ENCODE data around the gene SRP14. TPM values are rescaled to one million over a fixed set of nuclear protein-coding genes. Genes with fewer than 3 reads are reported as not detected.

Gene SRP14, protein sequence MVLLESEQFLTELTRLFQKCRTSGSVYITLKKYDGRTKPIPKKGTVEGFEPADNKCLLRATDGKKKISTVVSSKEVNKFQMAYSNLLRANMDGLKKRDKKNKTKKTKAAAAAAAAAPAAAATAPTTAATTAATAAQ
- total RNA-seq (2021) (272 and 274 TPM in 2 replicates), Bru-seq, nascent RNA (percentile 98 among the genes with signal in this experiment), BruChase-seq, experiment 1, labeled RNA remaining after a 2-hour chase (percentile 98 among the genes with signal in this experiment), BruChase-seq, experiment 2, labeled RNA remaining after a 6-hour chase (percentile 99 among the genes with signal in this experiment)
- long read RNA-seq, transcript SRP14-201 (5 exons, 1,077 nt): major isoform, 889 of 937 reads
- long read RNA-seq, transcript SRP14-204 (4 exons, 780 nt): minor isoform, 9 of 937 reads
- long read RNA-seq, partial matches to known transcripts: 1 of 937 reads
- long read RNA-seq, other reads (novel, unspliced or antisense): 37 of 937 reads

DNA sequence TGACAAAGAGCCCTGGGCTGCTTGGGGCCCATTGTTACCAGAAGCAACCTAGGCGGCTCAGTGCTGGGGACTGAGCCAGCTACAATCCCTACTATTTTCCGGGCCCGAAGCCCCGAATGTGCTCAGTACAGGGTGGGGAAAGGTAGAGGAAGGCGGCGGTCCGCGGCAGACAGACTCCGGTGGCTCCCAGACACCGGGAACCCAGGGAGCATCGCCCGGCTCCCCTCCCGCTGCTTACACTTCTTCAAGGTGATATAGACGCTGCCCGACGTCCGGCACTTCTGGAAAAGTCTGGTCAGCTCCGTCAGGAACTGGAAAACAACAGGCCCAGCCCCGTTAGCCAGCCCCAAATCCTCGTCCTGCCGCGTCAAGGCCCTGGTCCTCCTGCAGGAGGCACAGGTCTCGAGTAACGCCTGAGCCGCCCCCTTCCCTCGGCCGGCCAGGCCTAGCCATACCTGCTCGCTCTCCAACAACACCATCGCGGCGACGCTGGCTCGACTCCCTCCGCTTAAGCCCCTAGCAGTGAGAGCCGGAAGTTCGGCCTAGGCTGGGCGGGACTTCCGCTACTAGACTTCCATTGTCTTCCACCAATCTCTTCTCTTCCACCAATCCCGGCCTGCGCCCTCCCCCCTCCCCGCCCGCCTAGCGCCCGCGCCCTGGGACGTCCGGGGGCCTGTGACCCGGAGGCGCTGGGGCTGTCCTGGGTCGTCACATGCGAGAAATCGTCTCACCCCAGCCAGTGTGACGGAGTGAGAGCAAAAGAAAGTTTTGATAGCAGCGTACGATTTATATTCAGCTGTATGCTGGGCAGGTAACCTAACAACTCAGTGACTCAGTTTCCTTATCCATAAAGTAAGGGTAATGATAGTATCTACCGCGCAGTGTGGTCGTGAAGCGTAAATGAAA is at the start of gene SRP14:
Gene SRP14, minus strand, starts transcription at position 544 of the 906 bp plus-strand sequence. Its CDS starts 65 bp downstream, at position 479.
- BruUV-seq (replicated peaks): TSS peak; percentile 60
- intact Hi-C loops (cut with micrococcal nuclease; ENCODE audit: unreplicated experiment): loop anchor here (5.0 kb wide), 2 partner anchors 152 to 252 kb away; no protein-coding TSS in a partner anchor
- ChIA-PET POLR2A (ENCODE audit: low non-redundant PET) (no interaction called here), CTCF (interaction anchor here (0.6 to 1.6 kb wide), 2 partner anchors 19 to 105 kb away, joined by 3 to 4 read pairs; partner anchors contain the start of gene EIF2AK4)
- Histone ChIP-seq H3K4me1 (ENCODE audit: insufficient read depth, low read length, poor library complexity, severe bottlenecking) (peaks cover 8% of the 10 kb centered on the region), H3K36me3 (ENCODE audit: insufficient read depth, low read length, poor library complexity, severe bottlenecking) (peaks cover 38% of the 10 kb centered on the region), H3K9me3 (ENCODE audit: low read depth, low read length, poor library complexity, severe bottlenecking) (no peaks in the 10 kb centered on the region), H3K4me3 (ENCODE audit: low read depth, low read length, poor library complexity, severe bottlenecking) (peak within 1 kb of the TSS; percentile 80), H3K27ac (ENCODE audit: low read depth, low read length, poor library complexity, severe bottlenecking) (peak within 1 kb of the TSS; percentile 92), H3K27me3 (replicated peaks; ENCODE audit: insufficient read depth, low read depth, low read length, poor library complexity) (no peaks in the 10 kb centered on the region)
- TF ChIP-seq, protein P1, sequence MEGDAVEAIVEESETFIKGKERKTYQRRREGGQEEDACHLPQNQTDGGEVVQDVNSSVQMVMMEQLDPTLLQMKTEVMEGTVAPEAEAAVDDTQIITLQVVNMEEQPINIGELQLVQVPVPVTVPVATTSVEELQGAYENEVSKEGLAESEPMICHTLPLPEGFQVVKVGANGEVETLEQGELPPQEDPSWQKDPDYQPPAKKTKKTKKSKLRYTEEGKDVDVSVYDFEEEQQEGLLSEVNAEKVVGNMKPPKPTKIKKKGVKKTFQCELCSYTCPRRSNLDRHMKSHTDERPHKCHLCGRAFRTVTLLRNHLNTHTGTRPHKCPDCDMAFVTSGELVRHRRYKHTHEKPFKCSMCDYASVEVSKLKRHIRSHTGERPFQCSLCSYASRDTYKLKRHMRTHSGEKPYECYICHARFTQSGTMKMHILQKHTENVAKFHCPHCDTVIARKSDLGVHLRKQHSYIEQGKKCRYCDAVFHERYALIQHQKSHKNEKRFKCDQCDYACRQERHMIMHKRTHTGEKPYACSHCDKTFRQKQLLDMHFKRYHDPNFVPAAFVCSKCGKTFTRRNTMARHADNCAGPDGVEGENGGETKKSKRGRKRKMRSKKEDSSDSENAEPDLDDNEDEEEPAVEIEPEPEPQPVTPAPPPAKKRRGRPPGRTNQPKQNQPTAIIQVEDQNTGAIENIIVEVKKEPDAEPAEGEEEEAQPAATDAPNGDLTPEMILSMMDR (conservative IDR thresholded peaks at IDR 0.05; ENCODE audit: low read depth, low read length): no peak
- TF ChIP-seq EZH2 (IDR thresholded peaks at IDR 0.05; ENCODE audit: borderline replicate concordance, low read depth, low read length, poor library complexity, severe bottlenecking): no peak
- DNase-seq (ENCODE audit: low spot score): peak; percentile 95

DNA sequence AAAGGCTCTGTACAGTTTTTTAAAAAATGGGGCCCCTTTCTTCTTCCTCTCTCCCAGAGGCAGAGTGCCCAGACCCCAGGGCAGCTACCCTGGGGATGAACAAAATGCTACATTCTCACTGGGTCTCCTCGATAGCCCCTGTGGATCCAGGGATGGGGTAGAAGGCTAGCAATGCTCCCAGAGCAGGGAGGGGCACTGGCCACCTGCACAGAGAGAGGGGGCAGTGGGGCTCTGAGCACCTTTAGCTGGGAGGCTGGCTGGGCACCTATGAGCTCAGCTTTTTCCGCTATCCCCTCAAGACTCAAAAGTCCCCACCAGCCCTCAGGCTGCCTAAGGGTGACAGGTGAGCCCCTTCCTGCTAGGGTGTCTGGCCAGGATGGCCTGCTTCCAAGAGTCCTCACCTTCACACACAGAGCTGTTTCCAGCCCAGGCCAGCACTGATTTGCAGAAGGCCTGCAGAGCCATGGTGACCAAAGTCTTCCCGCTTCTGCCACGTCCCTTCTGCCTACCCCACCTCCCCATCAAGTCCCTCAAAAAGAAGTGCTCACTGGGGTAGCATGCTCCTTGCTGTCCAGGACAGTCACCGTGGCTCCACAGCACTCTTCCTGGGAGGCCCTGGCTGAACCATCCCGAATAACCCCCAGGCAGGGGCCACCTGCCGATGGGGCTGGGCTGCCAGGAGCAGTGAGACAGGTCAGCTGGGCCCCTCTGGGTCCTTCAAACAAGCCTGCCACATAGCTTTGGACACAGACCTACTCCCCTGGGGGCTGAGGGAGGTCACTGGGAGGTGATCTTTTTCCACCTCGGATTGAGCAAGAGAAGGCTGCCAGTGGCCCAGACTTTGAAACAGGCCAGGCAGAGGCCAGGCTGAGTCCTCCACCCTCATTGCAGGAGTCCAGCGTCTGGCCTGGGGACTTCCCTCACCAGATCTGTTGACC is 49.3 kb upstream of the SRP14 start:
- BruUV-seq (replicated peaks): no TSS peak

More for the DNA sequence above, 49.3 kb upstream of the SRP14 start:
- peaks cover 89% of the 10 kb centered on the region for H3K4me1 ChIP-seq (ENCODE audit: insufficient read depth, low read length, poor library complexity, severe bottlenecking)
- ChIA-PET CTCF (interaction anchor here (1.2 kb wide), 1 partner anchor 18 kb away, joined by 4 read pairs; no protein-coding TSS in a partner anchor), POLR2A (ENCODE audit: low non-redundant PET) (no interaction called here)
- no peaks in the 10 kb centered on the region for H3K9me3 ChIP-seq (ENCODE audit: low read depth, low read length, poor library complexity, severe bottlenecking)
- DNase-seq (ENCODE audit: low spot score): no peak
- TF ChIP-seq EZH2 (IDR thresholded peaks at IDR 0.05; ENCODE audit: borderline replicate concordance, low read depth, low read length, poor library complexity, severe bottlenecking): no peak
- TF ChIP-seq, protein P1 (conservative IDR thresholded peaks at IDR 0.05; ENCODE audit: low read depth, low read length): no peak
- H3K36me3 ChIP-seq (ENCODE audit: insufficient read depth, low read length, poor library complexity, severe bottlenecking): peaks cover 20% of the 10 kb centered on the region
- intact Hi-C loops (cut with micrococcal nuclease; ENCODE audit: unreplicated experiment): no loop called here
- no peak overlapping the region for H3K4me3 ChIP-seq (ENCODE audit: low read depth, low read length, poor library complexity, severe bottlenecking)
- H3K27ac ChIP-seq (ENCODE audit: low read depth, low read length, poor library complexity, severe bottlenecking): peak overlapping the region; percentile 96
- H3K27me3 ChIP-seq (replicated peaks; ENCODE audit: insufficient read depth, low read depth, low read length, poor library complexity): no peaks in the 10 kb centered on the region

Measured in A673 (cell line).